Activated effector memory CD4-positive, alpha-beta T cell treated with anti-CD3 and anti-CD28 coated beads, Interleukin-2, amount 50 U/mL, for 16 hours (primary cell): ENCODE data around the gene PEBP1.
"Not testable (repeated sequence)": the region's sequence is repeated elsewhere in the genome, so short reads cannot be mapped to it uniquely, and the experiment has no call there.

Source experiments
- DNase-seq: peaks from one replicate; pipeline ENCODE4 v3.0.0-alpha.2; 2020

PEBP1 gene

GRCh38 chr12:118135788-118136558, at the start of gene PEBP1:
Gene PEBP1, plus strand, starts transcription at chr12:118136124. Its CDS starts 86 bp downstream, at chr12:118136210.
- peak; percentile 98 for DNase-seq

- DNase-seq, result no peak
Measured at GRCh38 chr12:118089782-118090181, 46.1 kb upstream of the PEBP1 start.

- DNase-seq, result no peak
Measured at GRCh38 chr12:118094039-118094438, 41.9 kb upstream of the PEBP1 start.

GRCh38 chr12:118098401-118098800, 37.5 kb upstream of the PEBP1 start:
- no peak for DNase-seq

- DNase-seq, result no peak
Measured at GRCh38 chr12:118098911-118099671, 36.8 kb upstream of the PEBP1 start.

GRCh38 chr12:118101051-118101450, 34.9 kb upstream of the PEBP1 start:
- no peak for DNase-seq

- DNase-seq, result no peak
Measured at GRCh38 chr12:118102070-118102469, 33.9 kb upstream of the PEBP1 start.

- no peak for DNase-seq
Measured at GRCh38 chr12:118102609-118103008, 33.3 kb upstream of the PEBP1 start.

- DNase-seq, result peak; percentile 63
Measured at GRCh38 chr12:118103201-118103600, 32.7 kb upstream of the PEBP1 start.

GRCh38 chr12:118103601-118104382, 32.1 kb upstream of the PEBP1 start, which contains the start of gene VSIG10:
Gene VSIG10, minus strand, starts transcription at chr12:118104011. Its CDS starts 340 bp downstream, at chr12:118103671.
- peak; percentile 67 for DNase-seq

- DNase-seq, result no peak
Measured at GRCh38 chr12:118107011-118107410, 28.9 kb upstream of the PEBP1 start.

GRCh38 chr12:118107694-118108093, 28.2 kb upstream of the PEBP1 start:
- DNase-seq, result no peak

- DNase-seq, result no peak
Measured at GRCh38 chr12:118109088-118109487, 26.8 kb upstream of the PEBP1 start.

GRCh38 chr12:118119449-118119879, 16.5 kb upstream of the PEBP1 start:
- DNase-seq, result no peak

- DNase-seq, result peak; percentile 87
Measured at GRCh38 chr12:118120579-118121363, 15.2 kb upstream of the PEBP1 start.

- no peak for DNase-seq
Measured at GRCh38 chr12:118122264-118122663, 13.7 kb upstream of the PEBP1 start.

GRCh38 chr12:118124333-118124874, 11.5 kb upstream of the PEBP1 start:
- no peak for DNase-seq

GRCh38 chr12:118125743-118126118, 10.2 kb upstream of the PEBP1 start:
- DNase-seq, result no peak

GRCh38 chr12:118126119-118126757, 9.7 kb upstream of the PEBP1 start:
- no peak for DNase-seq

- DNase-seq, result peak; percentile 28
Measured at GRCh38 chr12:118127867-118128266, 8.1 kb upstream of the PEBP1 start.

- DNase-seq, result not testable (repeated sequence)
Measured at GRCh38 chr12:118129436-118129835, 6.5 kb upstream of the PEBP1 start.
